HEK293 (cell line): ENCODE results near the gene ZFP91.
A peak's percentile ranks its signal among the peaks of the same experiment; 100 is the strongest.

Experiments used
- CTCF ChIA-PET: fragments of 350-600 bp; formaldehyde crosslinking; extraction: SDS; loops from one replicate; lab custom pipeline; 2021; ENCODE audit warnings: antibody characterized with exemption; lab: Yijun Ruan, JAX
- POLR2A ChIA-PET: fragments of 300-600 bp; formaldehyde crosslinking; extraction: SDS; loops from one replicate; lab custom pipeline; 2020; ENCODE audit warnings: antibody characterized with exemption, inconsistent platforms; lab: Yijun Ruan, JAX
- H3K27ac ChIP-seq: fragments of 200-500 bp; sonication (Bioruptor generic); 2 replicates; pipeline ENCODE4 v1.5.1; 2014; ENCODE audit warnings: low read depth, low read length, control low read depth, inconsistent platforms; ENCODE audit errors: extremely low read depth
- H3K36me3 ChIP-seq, 2 experiments: fragments of 200-500 bp in 1 of 2; sonication (Bioruptor generic) in 1 of 2; 1 replicate in 1 of 2; 2 replicates in 1 of 2; pipeline ENCODE4 v1.5.1; 2014 to 2017; ENCODE audit warnings: inconsistent platforms in 2 of 2, low read length in 2 of 2; ENCODE audit not compliant: control insufficient read depth in 2 of 2, insufficient read depth in 1 of 2
- H3K4me1 ChIP-seq: fragments of 200-500 bp; sonication (Bioruptor generic); 2 replicates; pipeline ENCODE4 v1.5.1; 2014; ENCODE audit warnings: mild to moderate bottlenecking, low read length, inconsistent platforms; ENCODE audit not compliant: control insufficient read depth, insufficient read depth
- H3K4me3 ChIP-seq: 2 replicates; pipeline ENCODE4 v1.5.1; 2011; ENCODE audit warnings: low read depth, mild to moderate bottlenecking, control low read depth, low read length, moderate library complexity
- H3K9me3 ChIP-seq: fragments of 200-500 bp; sonication (Bioruptor generic); 2 replicates; pipeline ENCODE4 v1.5.1; 2014; ENCODE audit warnings: low read depth, low read length, inconsistent platforms; ENCODE audit not compliant: control insufficient read depth, insufficient read depth
- RBAK ChIP-seq: fragments of 450-650 bp; formaldehyde crosslinking; IDR thresholded peaks from 2 replicates; pipeline ENCODE4 v1.5.1; 2016; ENCODE audit warnings: missing biosample characterization, missing genetic modification characterization
- YY2 ChIP-seq: fragments of 450-650 bp; formaldehyde crosslinking; IDR thresholded peaks from 2 replicates; pipeline ENCODE4 v1.5.1; 2016; ENCODE audit warnings: missing biosample characterization, missing genetic modification characterization
- ZFP41 ChIP-seq: fragments of 450-650 bp; formaldehyde crosslinking; IDR thresholded peaks from 2 replicates; pipeline ENCODE4 v1.5.1; 2016; ENCODE audit warnings: missing biosample characterization, missing genetic modification characterization, borderline replicate concordance
- ZNF211 ChIP-seq: fragments of 450-650 bp; formaldehyde crosslinking; IDR thresholded peaks from 2 replicates; pipeline ENCODE4 v1.5.1; 2016; ENCODE audit warnings: low read depth, missing biosample characterization, missing genetic modification characterization
- ZNF223 ChIP-seq: fragments of 450-650 bp; formaldehyde crosslinking; IDR thresholded peaks from 2 replicates; pipeline ENCODE4 v1.5.1; 2016; ENCODE audit warnings: missing biosample characterization, missing genetic modification characterization
- ZNF274 ChIP-seq, 2 experiments: fragments of 200-500 bp in 1 of 2; fragments of 450-650 bp in 1 of 2; sonication (Bioruptor generic) in 1 of 2; formaldehyde crosslinking in 1 of 2; IDR thresholded peaks; 2 replicates each; pipeline versions ENCODE4 v1.5.1 to v1.6.1; 2014 to 2016; ENCODE audit warnings: borderline replicate concordance in 1 of 2, inconsistent platforms in 1 of 2, low read length in 1 of 2, missing biosample characterization in 1 of 2, missing genetic modification characterization in 1 of 2
- ZNF292 ChIP-seq: fragments of 450-650 bp; formaldehyde crosslinking; IDR thresholded peaks from 2 replicates; pipeline ENCODE4 v1.5.1; 2016; ENCODE audit warnings: low read depth, missing biosample characterization, missing genetic modification characterization, borderline replicate concordance
- ZNF324 ChIP-seq: fragments of 450-650 bp; formaldehyde crosslinking; IDR thresholded peaks from 2 replicates; pipeline ENCODE4 v1.5.1; 2016; ENCODE audit warnings: missing biosample characterization, missing genetic modification characterization
- ZNF354C ChIP-seq: fragments of 450-650 bp; formaldehyde crosslinking; IDR thresholded peaks from 2 replicates; pipeline ENCODE4 v1.5.1; 2016; ENCODE audit warnings: missing biosample characterization, missing genetic modification characterization, low read depth, borderline replicate concordance
- ZNF513 ChIP-seq: fragments of 450-650 bp; IDR thresholded peaks from 2 replicates; pipeline ENCODE4 v1.5.1; 2018; ENCODE audit warnings: missing biosample characterization, missing genetic modification characterization
- ZNF580 ChIP-seq: fragments of 450-650 bp; formaldehyde crosslinking; IDR thresholded peaks from 2 replicates; pipeline ENCODE4 v1.5.1; 2016; ENCODE audit warnings: missing biosample characterization, missing genetic modification characterization
- TF ChIP-seq, protein P1 (sequence below): fragments of 450-650 bp; formaldehyde crosslinking; IDR thresholded peaks from 2 replicates; pipeline ENCODE4 v1.5.1; 2016; ENCODE audit warnings: missing biosample characterization, missing genetic modification characterization, low read depth
- TF ChIP-seq, protein P2 (sequence below): fragments of 450-650 bp; formaldehyde crosslinking; IDR thresholded peaks from 2 replicates; pipeline ENCODE4 v1.5.1; 2016; ENCODE audit warnings: missing biosample characterization, missing genetic modification characterization
- TF ChIP-seq, protein P3 (sequence below): fragments of 450-650 bp; formaldehyde crosslinking; IDR thresholded peaks from 2 replicates; pipeline ENCODE4 v1.5.1; 2016; ENCODE audit warnings: missing biosample characterization, missing genetic modification characterization
- TF ChIP-seq, protein P4 (sequence below): fragments of 450-650 bp; formaldehyde crosslinking; IDR thresholded peaks from 2 replicates; pipeline ENCODE4 v1.5.1; 2016; ENCODE audit warnings: missing biosample characterization, missing genetic modification characterization

ZFP91 gene

DNA sequence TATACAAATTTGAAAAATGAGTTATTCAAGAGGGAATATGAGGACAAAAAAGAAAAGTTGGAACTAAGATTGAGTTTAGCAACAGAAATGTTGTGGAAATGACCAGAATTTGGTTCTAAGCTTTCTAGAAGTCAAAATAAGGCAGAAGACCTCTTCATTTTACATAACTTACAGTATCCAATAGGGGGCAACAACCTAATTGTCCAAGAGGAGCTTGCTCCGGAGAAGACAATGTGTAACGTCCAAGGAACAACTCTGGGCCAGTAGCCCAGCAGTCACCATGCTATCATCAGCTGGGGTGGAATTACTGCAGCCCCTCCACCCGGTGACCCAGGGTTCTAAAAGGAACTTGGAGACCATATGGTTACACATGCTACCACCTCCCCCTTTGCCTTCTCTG, 57.7 kb downstream of the ZFP91 start (continued):
- TF ChIP-seq ZNF580 (tag by site-specific recombination), result no peak
- no peak for TF ChIP-seq ZNF513 (tag by site-specific recombination)
- TF ChIP-seq ZNF274 (IDR thresholded peaks at IDR 0.05; ENCODE audit: low read length), result no peak
- TF ChIP-seq ZNF274 (tag by site-specific recombination; IDR thresholded peaks at IDR 0.05; ENCODE audit: borderline replicate concordance), result no peak
- no peak for TF ChIP-seq ZNF223
- TF ChIP-seq, protein P1, sequence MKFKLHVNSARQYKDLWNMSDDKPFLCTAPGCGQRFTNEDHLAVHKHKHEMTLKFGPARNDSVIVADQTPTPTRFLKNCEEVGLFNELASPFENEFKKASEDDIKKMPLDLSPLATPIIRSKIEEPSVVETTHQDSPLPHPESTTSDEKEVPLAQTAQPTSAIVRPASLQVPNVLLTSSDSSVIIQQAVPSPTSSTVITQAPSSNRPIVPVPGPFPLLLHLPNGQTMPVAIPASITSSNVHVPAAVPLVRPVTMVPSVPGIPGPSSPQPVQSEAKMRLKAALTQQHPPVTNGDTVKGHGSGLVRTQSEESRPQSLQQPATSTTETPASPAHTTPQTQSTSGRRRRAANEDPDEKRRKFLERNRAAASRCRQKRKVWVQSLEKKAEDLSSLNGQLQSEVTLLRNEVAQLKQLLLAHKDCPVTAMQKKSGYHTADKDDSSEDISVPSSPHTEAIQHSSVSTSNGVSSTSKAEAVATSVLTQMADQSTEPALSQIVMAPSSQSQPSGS (tag by site-specific recombination), result no peak
- TF ChIP-seq, protein P2, sequence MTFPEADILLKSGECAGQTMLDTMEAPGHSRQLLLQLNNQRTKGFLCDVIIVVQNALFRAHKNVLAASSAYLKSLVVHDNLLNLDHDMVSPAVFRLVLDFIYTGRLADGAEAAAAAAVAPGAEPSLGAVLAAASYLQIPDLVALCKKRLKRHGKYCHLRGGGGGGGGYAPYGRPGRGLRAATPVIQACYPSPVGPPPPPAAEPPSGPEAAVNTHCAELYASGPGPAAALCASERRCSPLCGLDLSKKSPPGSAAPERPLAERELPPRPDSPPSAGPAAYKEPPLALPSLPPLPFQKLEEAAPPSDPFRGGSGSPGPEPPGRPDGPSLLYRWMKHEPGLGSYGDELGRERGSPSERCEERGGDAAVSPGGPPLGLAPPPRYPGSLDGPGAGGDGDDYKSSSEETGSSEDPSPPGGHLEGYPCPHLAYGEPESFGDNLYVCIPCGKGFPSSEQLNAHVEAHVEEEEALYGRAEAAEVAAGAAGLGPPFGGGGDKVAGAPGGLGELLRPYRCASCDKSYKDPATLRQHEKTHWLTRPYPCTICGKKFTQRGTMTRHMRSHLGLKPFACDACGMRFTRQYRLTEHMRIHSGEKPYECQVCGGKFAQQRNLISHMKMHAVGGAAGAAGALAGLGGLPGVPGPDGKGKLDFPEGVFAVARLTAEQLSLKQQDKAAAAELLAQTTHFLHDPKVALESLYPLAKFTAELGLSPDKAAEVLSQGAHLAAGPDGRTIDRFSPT, result no peak
- no peak for TF ChIP-seq ZNF292 (tag by site-specific recombination)
- TF ChIP-seq ZNF354C, result no peak
- TF ChIP-seq YY2 (tag by site-specific recombination), result no peak
- TF ChIP-seq, all 188 proteins: peak for 0

- Histone ChIP-seq H3K9me3 (no peaks in the 10 kb centered on the region), H3K4me3 (no peak overlapping the region), H3K36me3 (no peaks in the 10 kb centered on the region), H3K4me1 (no peaks in the 10 kb centered on the region), H3K27ac (no peak overlapping the region)
- ChIA-PET CTCF (interaction anchor here (1.1 to 5.0 kb wide), 2 partner anchors 8 to 148 kb away, joined by 3 to 41 read pairs; no protein-coding TSS in a partner anchor), POLR2A (interaction anchor here (0.5 kb wide), 1 partner anchor 1848 kb away, joined by 8 read pairs; no protein-coding TSS in a partner anchor)
- TF ChIP-seq ZNF211, result no peak
- TF ChIP-seq ZFP41 (tag by site-specific recombination), result no peak
- TF ChIP-seq ZNF324 (tag by site-specific recombination), result no peak
- no peak for TF ChIP-seq RBAK (tag by site-specific recombination)
Observed at GRCh38 chr11:58637371-58637770, 58.5 kb downstream of the ZFP91 start.

- no peaks in the 10 kb centered on the region for H3K36me3 ChIP-seq
- H3K27ac ChIP-seq, result no peak overlapping the region
- H3K4me3 ChIP-seq, result no peak overlapping the region
- TF ChIP-seq, protein P3, sequence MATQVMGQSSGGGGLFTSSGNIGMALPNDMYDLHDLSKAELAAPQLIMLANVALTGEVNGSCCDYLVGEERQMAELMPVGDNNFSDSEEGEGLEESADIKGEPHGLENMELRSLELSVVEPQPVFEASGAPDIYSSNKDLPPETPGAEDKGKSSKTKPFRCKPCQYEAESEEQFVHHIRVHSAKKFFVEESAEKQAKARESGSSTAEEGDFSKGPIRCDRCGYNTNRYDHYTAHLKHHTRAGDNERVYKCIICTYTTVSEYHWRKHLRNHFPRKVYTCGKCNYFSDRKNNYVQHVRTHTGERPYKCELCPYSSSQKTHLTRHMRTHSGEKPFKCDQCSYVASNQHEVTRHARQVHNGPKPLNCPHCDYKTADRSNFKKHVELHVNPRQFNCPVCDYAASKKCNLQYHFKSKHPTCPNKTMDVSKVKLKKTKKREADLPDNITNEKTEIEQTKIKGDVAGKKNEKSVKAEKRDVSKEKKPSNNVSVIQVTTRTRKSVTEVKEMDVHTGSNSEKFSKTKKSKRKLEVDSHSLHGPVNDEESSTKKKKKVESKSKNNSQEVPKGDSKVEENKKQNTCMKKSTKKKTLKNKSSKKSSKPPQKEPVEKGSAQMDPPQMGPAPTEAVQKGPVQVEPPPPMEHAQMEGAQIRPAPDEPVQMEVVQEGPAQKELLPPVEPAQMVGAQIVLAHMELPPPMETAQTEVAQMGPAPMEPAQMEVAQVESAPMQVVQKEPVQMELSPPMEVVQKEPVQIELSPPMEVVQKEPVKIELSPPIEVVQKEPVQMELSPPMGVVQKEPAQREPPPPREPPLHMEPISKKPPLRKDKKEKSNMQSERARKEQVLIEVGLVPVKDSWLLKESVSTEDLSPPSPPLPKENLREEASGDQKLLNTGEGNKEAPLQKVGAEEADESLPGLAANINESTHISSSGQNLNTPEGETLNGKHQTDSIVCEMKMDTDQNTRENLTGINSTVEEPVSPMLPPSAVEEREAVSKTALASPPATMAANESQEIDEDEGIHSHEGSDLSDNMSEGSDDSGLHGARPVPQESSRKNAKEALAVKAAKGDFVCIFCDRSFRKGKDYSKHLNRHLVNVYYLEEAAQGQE, result peak; percentile 66
- TF ChIP-seq, protein P4, sequence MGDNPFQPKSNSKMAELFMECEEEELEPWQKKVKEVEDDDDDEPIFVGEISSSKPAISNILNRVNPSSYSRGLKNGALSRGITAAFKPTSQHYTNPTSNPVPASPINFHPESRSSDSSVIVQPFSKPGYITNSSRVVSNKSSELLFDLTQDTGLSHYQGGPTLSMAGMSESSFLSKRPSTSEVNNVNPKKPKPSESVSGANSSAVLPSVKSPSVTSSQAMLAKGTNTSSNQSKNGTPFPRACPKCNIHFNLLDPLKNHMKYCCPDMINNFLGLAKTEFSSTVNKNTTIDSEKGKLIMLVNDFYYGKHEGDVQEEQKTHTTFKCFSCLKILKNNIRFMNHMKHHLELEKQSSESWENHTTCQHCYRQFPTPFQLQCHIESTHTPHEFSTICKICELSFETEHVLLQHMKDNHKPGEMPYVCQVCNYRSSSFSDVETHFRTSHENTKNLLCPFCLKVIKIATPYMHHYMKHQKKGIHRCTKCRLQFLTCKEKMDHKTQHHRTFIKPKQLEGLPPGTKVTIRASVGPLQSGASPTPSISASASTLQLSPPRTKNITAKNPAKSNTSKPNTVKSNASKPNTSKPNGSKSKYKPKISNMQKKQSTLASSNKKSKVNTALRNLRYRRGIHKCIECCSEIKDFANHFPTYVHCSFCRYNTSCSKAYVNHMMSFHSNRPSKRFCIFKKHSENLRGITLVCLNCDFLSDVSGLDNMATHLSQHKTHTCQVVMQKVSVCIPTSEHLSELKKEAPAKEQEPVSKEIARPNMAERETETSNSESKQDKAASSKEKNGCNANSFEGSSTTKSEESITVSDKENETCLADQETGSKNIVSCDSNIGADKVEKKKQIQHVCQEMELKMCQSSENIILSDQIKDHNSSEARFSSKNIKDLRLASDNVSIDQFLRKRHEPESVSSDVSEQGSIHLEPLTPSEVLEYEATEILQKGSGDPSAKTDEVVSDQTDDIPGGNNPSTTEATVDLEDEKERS, result no peak
- ChIA-PET POLR2A (no interaction called here), CTCF (interaction anchor here (0.6 to 5.0 kb wide), 3 partner anchors 10 to 560 kb away, joined by 3 to 41 read pairs (median 4); no protein-coding TSS in a partner anchor)
- no peaks in the 10 kb centered on the region for H3K4me1 ChIP-seq
- no peaks in the 10 kb centered on the region for H3K9me3 ChIP-seq
Observed at GRCh38 chr11:58639103-58639502, 60.2 kb downstream of the ZFP91 start.
